Raji (cell line): ENCODE data around the gene KLF6.

ENCODE experiments used
- POLR2A ChIP-seq: IDR thresholded peaks from 2 replicates; pipeline ENCODE4 v1.6.1; 2011; ENCODE audit warnings: low read depth, low read length, control low read depth; ENCODE audit not compliant: insufficient read depth

KLF6 gene

GRCh38 chr10:3784510-3785250, at the start of gene KLF6:
Gene KLF6, minus strand, starts transcription at chr10:3785209. Its CDS starts 195 bp downstream, at chr10:3785014.
- peak; percentile 74; the same call in 1 of the 2 replicates for TF ChIP-seq POLR2A

- no peak for TF ChIP-seq POLR2A
Measured at GRCh38 chr10:3834404-3834803, 49.4 kb upstream of the KLF6 start.

DNA sequence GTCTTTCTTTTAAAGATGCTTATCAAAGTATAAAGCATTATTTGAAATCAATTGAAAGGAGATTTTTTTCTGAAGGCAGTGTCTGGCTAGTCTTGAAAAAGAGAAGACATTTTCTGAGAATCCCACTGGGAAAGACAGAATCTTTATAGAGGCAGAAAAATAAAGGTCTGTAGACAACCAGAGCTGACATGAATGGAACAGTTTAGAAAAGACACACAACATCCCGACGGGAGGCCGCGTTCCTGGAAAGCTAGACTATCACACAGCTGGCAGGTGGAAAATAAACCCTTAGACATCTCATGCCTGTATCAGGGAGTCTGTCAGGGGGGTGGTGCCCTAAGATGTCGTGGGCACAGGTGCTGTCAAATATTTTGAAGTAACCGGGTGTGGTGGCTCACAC, 48.0 kb upstream of the KLF6 start:
- TF ChIP-seq POLR2A, result no peak

DNA sequence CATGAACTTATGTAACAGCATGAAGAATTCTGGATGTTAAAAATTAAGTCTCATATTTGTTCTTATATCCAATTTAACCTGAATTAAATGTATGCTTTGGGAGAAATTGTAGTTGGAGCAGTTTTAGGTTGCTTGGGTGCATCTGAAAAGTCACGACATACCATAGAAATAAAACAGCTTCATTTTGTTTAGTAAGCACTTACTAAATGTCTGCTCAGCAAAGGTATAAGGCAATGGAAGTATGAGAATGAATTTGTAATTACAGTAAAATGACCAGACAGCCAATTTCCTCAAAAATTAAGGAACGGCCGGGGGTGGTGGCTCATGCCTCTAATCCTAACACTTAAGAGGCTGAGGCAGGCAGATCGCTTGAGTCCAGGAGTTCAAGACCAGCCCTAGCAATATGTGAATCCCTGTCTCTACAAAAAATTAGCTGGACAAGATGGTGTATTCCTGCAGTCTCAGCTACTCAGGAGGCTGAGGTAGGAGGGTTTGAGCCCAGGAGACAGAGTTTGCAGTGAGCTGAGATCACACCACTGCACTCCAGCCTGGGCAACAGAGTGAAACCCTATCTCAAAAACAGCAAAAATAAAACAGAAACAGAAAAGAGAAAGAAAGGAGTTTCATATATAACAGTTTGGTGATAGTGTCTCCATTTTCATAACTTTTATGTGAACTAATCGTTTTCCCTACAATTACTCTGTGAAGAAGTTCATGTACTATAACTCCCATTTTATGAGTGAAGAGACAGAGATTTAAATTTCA, 47.2 kb upstream of the KLF6 start:
- TF ChIP-seq POLR2A, result no peak

GRCh38 chr10:3831608-3832007, 46.6 kb upstream of the KLF6 start:
- no peak for TF ChIP-seq POLR2A

- no peak for TF ChIP-seq POLR2A
Measured at GRCh38 chr10:3830946-3831345, 45.9 kb upstream of the KLF6 start.

GRCh38 chr10:3829156-3830050, 44.4 kb upstream of the KLF6 start:
- TF ChIP-seq POLR2A, result no peak

- no peak for TF ChIP-seq POLR2A
Measured at GRCh38 chr10:3828404-3829155, 43.6 kb upstream of the KLF6 start.

- no peak for TF ChIP-seq POLR2A
Measured at GRCh38 chr10:3827768-3828403, 42.9 kb upstream of the KLF6 start.

DNA sequence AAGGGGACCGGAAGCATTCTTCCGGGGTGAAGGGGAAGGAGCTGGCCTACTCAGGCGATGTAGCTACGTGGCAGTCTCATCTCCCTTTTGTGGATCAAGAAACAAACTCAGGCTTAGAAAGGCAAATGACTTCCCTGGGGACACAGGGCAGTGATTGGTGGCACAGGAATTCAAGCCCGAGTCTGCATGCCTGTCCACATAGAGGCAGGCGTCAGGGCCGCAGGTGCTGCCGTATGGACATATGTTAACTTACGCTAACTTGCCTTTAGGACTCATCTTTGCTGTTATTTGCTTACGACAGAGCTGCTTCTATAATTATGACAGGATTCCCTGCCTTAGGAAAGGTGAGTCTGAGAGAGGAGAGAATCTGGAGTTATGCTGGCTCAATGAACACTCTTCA, 42.3 kb upstream of the KLF6 start:
- TF ChIP-seq POLR2A, result no peak

- TF ChIP-seq POLR2A, result no peak
Measured at GRCh38 chr10:3825862-3826351, 40.9 kb upstream of the KLF6 start.

- TF ChIP-seq POLR2A, result no peak
Measured at GRCh38 chr10:3825244-3825643, 40.2 kb upstream of the KLF6 start.

- no peak for TF ChIP-seq POLR2A
Measured at GRCh38 chr10:3822541-3823330, 37.7 kb upstream of the KLF6 start.
